ENCODE results near the gene TMEM217.

TMEM217 gene

GRCh38 chr6:37279366-37280134 is 21.6 kb upstream of the TMEM217 start:
- DNase-seq = no peak

GRCh38 chr6:37277001-37277409 is 19.1 kb upstream of the TMEM217 start:
- DNase-seq = no peak

- DNase-seq = no peak
Observed at GRCh38 chr6:37275350-37275749, 17.4 kb upstream of the TMEM217 start.

- no peak for DNase-seq
Observed at GRCh38 chr6:37273690-37274089, 15.7 kb upstream of the TMEM217 start.

- no peak for DNase-seq
Observed at GRCh38 chr6:37272834-37273566, 15.1 kb upstream of the TMEM217 start.

- DNase-seq = no peak
Observed at GRCh38 chr6:37269105-37269504, 11.2 kb upstream of the TMEM217 start.

- DNase-seq = no peak
Observed at GRCh38 chr6:37265860-37266259, 7.9 kb upstream of the TMEM217 start.

GRCh38 chr6:37265001-37265400 is 7.1 kb upstream of the TMEM217 start:
- DNase-seq = no peak

GRCh38 chr6:37262446-37263026 is 4.6 kb upstream of the TMEM217 start:
- DNase-seq = no peak

- no peak for DNase-seq
Observed at GRCh38 chr6:37261198-37261597, 3.3 kb upstream of the TMEM217 start.

- DNase-seq = no peak
Observed at GRCh38 chr6:37260444-37260843, 2.5 kb upstream of the TMEM217 start.

GRCh38 chr6:37260040-37260439 is 2.1 kb upstream of the TMEM217 start:
- DNase-seq = no peak

- DNase-seq = peak in 1 of 2 donors; percentile 67
Observed at GRCh38 chr6:37259191-37259590, 1.2 kb upstream of the TMEM217 start.

- no peak for DNase-seq
Observed at GRCh38 chr6:37258405-37259105, 611 bp upstream of the TMEM217 start.

GRCh38 chr6:37257320-37257633 is 667 bp downstream of the TMEM217 start:
- no peak for DNase-seq

GRCh38 chr6:37256692-37257319 is 1.1 kb downstream of the TMEM217 start:
- no peak for DNase-seq

- no peak for DNase-seq
Observed at GRCh38 chr6:37254881-37255280, 3.1 kb downstream of the TMEM217 start.

GRCh38 chr6:37253486-37254007 is 4.4 kb downstream of the TMEM217 start:
- DNase-seq = no peak

GRCh38 chr6:37251211-37251780 is 6.6 kb downstream of the TMEM217 start:
- no peak for DNase-seq

GRCh38 chr6:37244430-37245310 is 13.3 kb downstream of the TMEM217 start:
- DNase-seq = no peak

- DNase-seq = no peak
Observed at GRCh38 chr6:37243816-37244370, 14.1 kb downstream of the TMEM217 start.

All from CD4-positive, alpha-beta T cell treated with Interleukin-1 beta for 1 hour (primary cell).